Cardiac fibroblast (primary cell): ENCODE measurements around the gene GLRA2.

Experiments
- DNase-seq, 2 donors: peaks; one replicate each; pipeline versions ENCODE4 v3.0.0 to v3.0.0-alpha.2; 2010; ENCODE audit warnings: low read depth in 2 of 2
- H3K4me3 ChIP-seq, 2 donors: replicated peaks in 1 of 2; 1 replicate in 1 of 2; 2 replicates in 1 of 2; pipeline ENCODE4 v1.5.1; 2011; ENCODE audit warnings: low read depth in 2 of 2, low read length in 2 of 2, mild to moderate bottlenecking in 2 of 2, moderate library complexity in 1 of 2
- CTCF ChIP-seq: IDR thresholded peaks from one replicate; pipeline ENCODE4 v1.5.1; 2011; ENCODE audit warnings: low read depth, mild to moderate bottlenecking, low read length, inconsistent platforms

Gene GLRA2

GRCh38 chrX:14533867-14534266 is 4.5 kb downstream of the GLRA2 start:
- no peak for TF ChIP-seq CTCF
- no peak overlapping the region for H3K4me3 ChIP-seq
- no peak for DNase-seq

GRCh38 chrX:14546190-14546589 is 16.9 kb downstream of the GLRA2 start:
- DNase-seq = no peak
- TF ChIP-seq CTCF = no peak
- H3K4me3 ChIP-seq = no peak overlapping the region

- no peak for DNase-seq
- no peak overlapping the region for H3K4me3 ChIP-seq
- TF ChIP-seq CTCF = no peak
Measured at GRCh38 chrX:14554131-14554715, 24.9 kb downstream of the GLRA2 start.

GRCh38 chrX:14564058-14564457 is 34.7 kb downstream of the GLRA2 start:
- TF ChIP-seq CTCF = no peak
- H3K4me3 ChIP-seq = no peak overlapping the region
- DNase-seq = no peak

- no peak overlapping the region for H3K4me3 ChIP-seq
- no peak for TF ChIP-seq CTCF
- no peak for DNase-seq
Measured at GRCh38 chrX:14573161-14573560, 43.8 kb downstream of the GLRA2 start.

DNA sequence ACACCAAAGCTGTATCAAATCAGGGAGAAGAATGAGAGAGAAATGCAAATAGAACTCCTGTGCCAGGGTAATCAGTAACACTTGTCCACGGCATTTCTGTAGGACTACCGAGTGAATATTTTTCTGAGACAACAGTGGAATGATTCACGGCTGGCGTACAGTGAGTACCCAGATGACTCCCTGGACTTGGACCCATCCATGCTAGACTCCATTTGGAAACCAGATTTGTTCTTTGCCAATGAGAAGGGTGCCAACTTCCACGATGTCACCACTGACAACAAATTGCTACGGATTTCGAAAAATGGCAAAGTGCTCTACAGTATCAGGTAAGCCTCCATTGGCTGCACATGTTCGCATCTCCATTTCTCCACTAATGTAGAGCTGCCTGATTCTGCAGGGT is 51.7 kb downstream of the GLRA2 start:
- TF ChIP-seq CTCF = no peak
- H3K4me3 ChIP-seq = no peak overlapping the region
- no peak for DNase-seq

DNA sequence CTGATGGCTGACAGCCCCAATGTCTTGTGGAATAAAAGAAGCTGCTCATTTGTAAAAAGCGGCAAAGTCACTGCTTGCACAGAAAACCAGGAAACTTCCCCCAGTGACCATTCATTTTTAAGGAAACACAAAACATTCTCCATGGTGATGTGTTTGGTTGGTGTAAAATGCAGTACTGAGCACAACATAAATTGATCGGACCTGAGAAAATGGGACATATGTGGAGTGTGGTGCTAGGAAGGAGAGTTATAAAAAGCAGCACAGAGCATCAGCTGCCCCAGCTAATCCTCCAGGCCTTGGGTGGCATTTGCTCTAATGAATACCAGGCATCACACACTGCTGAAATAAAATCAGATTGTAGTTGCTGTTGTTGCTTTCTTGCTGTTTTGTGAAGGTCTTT is 55.2 kb downstream of the GLRA2 start:
- DNase-seq = no peak
- no peak overlapping the region for H3K4me3 ChIP-seq
- TF ChIP-seq CTCF = no peak
